ENCODE data around the gene SPATA46. TPM values are rescaled to one million over a fixed set of nuclear protein-coding genes. Genes with fewer than 3 reads are reported as not detected.

SPATA46 gene
- total and polyA plus RNA-seq, 2 of the 8 experiments (the other 6 are each of a cell fraction or from before 2014, with no cell fraction given) = not detected

DNA sequence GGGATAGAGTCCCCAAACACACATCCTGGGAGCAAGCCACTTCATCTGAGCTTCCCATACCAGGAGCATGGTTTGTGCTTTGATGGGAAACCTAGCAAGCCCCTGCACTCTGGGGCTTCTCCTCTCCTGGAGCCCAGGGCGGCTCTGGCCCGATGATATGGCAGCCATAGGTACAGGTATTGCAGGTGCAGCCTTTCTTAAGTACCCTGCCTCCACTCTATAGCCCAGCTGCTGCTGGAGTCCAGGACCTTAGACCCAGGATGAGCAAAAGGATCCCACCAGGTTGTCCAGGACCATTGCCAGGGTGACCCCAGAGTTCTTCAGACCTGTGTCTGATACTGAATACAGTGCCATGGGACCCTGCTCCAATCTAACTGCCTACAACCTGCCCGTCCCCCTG, 9.0 kb upstream of the SPATA46 start:
- Histone ChIP-seq H2BK5ac (ENCODE audit: low read depth, low read length) (no peak overlapping the region), H4K91ac (replicated peaks; ENCODE audit: insufficient read length, low read length) (no peak overlapping the region), H3K4me1 (replicated peaks in 1 of 4; ENCODE audit: control insufficient read depth in 3 of 4, insufficient read depth in 4 of 4, low read length in 3 of 4) (peaks cover 0 to 2% (median 1%) of the 10 kb centered on the region in 4 experiments; a peak in 3 of 7 replicates), H4K8ac (ENCODE audit: extremely low read depth, insufficient read depth, low read length) (0 out of 2 replicates have a peak overlapping the region, but pooled peaks have one; percentile 9), H2BK15ac (ENCODE audit: low read length) (no peak overlapping the region), H2BK12ac (ENCODE audit: low read depth, low read length) (no peak overlapping the region), H3K9me3 (ENCODE audit: insufficient read depth in 2 of 2, low read depth in 1 of 2, low read length in 1 of 2) (no peaks in the 10 kb centered on the region), H3K14ac (ENCODE audit: insufficient read length) (no peak overlapping the region), H3K9ac (replicated peaks in 1 of 4; ENCODE audit: extremely low read depth in 1 of 4, low read depth in 3 of 4, low read length in 3 of 4) (no peak overlapping the region), H3K4me3 (ENCODE audit: extremely low read depth in 1 of 4, insufficient read depth in 2 of 4, low read depth in 3 of 4, low read length in 4 of 4) (no peak overlapping the region), H2BK120ac (replicated peaks; ENCODE audit: low read depth, low read length) (no peak overlapping the region), H3K4me2 (ENCODE audit: insufficient read depth in 1 of 2, low read depth in 2 of 2, low read length in 2 of 2) (no peak overlapping the region), H4K20me1 (replicated peaks in 1 of 2; ENCODE audit: control insufficient read depth in 1 of 2, insufficient read depth in 2 of 2, low read length in 2 of 2) (no peaks in the 10 kb centered on the region), H3K4ac (replicated peaks; ENCODE audit: insufficient read length, low read depth, low read length) (no peak overlapping the region), H2AFZ (ENCODE audit: low read length) (no peak overlapping the region), H3K23me2 (ENCODE audit: low read depth, low read length) (no peaks in the 10 kb centered on the region), H3K27me3 (replicated peaks in 1 of 4; ENCODE audit: control insufficient read depth in 3 of 4, extremely low read depth in 1 of 4, insufficient read depth in 3 of 4, low read length in 3 of 4) (no peaks in the 10 kb centered on the region), H3K23ac (ENCODE audit: insufficient read length) (no peak overlapping the region), H4K5ac (ENCODE audit: insufficient read length, low read depth, low read length) (no peak overlapping the region), H3K36me3 (ENCODE audit: control insufficient read depth in 2 of 4, insufficient read depth in 4 of 4, low read length in 3 of 4) (peaks cover 0 to 5% (median 2%) of the 10 kb centered on the region in 4 experiments; a peak in 1 of 8 replicates), H2AK5ac (ENCODE audit: low read depth, low read length) (no peak overlapping the region), H3K56ac (replicated peaks; ENCODE audit: insufficient read length, low read depth, low read length) (no peak overlapping the region), H3K27ac (ENCODE audit: low read depth, low read length) (no peak overlapping the region), H3K18ac (ENCODE audit: extremely low read depth, low read length) (no peak overlapping the region), H2BK20ac (ENCODE audit: low read length) (no peak overlapping the region), H3K79me1 (ENCODE audit: low read depth, low read length) (no peaks in the 10 kb centered on the region), H3K79me2 (ENCODE audit: control insufficient read depth in 1 of 2, insufficient read depth in 2 of 2, low read length in 2 of 2) (no peaks in the 10 kb centered on the region)
- no peak for DNase-seq (ENCODE audit: low read depth in 1 of 2, low spot score in 2 of 2)
- WGBS, 2 experiments (ENCODE audit: extremely low coverage in 1 of 2, insufficient coverage in 1 of 2, insufficient read length in 1 of 2, insufficient replicate concordance in 2 of 2, low coverage in 1 of 2, low lambda C conversion rate in 2 of 2, missing lambda C conversion rate in 1 of 2) = 74% methylated on average over 3 of the region's 3 CpGs; no CpG with 5 or more reads in 1 of the 2 experiments
- no peak for FAIRE-seq
- POLR2A ChIA-PET (ENCODE audit: partially characterized antibody) = no interaction called here
- CTCF ChIA-PET (ENCODE audit: partially characterized antibody) = interaction anchor here (1.2 to 8.1 kb wide), 4 partner anchors 11 to 200 kb away, joined by 3 to 44 read pairs (median 5); no protein-coding TSS in a partner anchor
- TF ChIP-seq HDAC6 (IDR thresholded peaks at IDR 0.05; ENCODE audit: low read depth, low read length) (no peak), TCF12 (IDR thresholded peaks at IDR 0.05; ENCODE audit: low read depth, low read length) (no peak), SIRT6 (IDR thresholded peaks at IDR 0.05; ENCODE audit: low read length) (no peak), CHD1 (IDR thresholded peaks at IDR 0.05; ENCODE audit: low read depth, low read length) (no peak), NRF1 (IDR thresholded peaks at IDR 0.05; ENCODE audit: low read depth, low read length) (no peak), CREB1 (IDR thresholded peaks at IDR 0.05) (no peak), SAP30 (IDR thresholded peaks at IDR 0.05; ENCODE audit: insufficient read depth, insufficient replicate concordance, low read length) (no peak), SIN3A (conservative IDR thresholded peaks at IDR 0.05 in 1 of 2, IDR thresholded peaks at IDR 0.05 in 1 of 2; ENCODE audit: low read depth in 1 of 2, low read length in 2 of 2) (no peak), YY1 (IDR thresholded peaks at IDR 0.05; ENCODE audit: low read depth, low read length) (no peak), EP300 (IDR thresholded peaks at IDR 0.05; ENCODE audit: borderline replicate concordance in 1 of 2, low read depth in 2 of 2, low read length in 2 of 2) (no peak), TAF7 (optimal IDR thresholded peaks at IDR 0.05; ENCODE audit: borderline replicate concordance, low read depth, low read length) (no peak), EGR1 (IDR thresholded peaks at IDR 0.05; ENCODE audit: borderline replicate concordance, low read depth, low read length) (no peak), SP2 (IDR thresholded peaks at IDR 0.05; ENCODE audit: low read length) (no peak)
- TF ChIP-seq, protein P1, sequence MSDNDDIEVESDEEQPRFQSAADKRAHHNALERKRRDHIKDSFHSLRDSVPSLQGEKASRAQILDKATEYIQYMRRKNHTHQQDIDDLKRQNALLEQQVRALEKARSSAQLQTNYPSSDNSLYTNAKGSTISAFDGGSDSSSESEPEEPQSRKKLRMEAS (IDR thresholded peaks at IDR 0.05) = no peak
